SK-N-SH (cell line): ENCODE data around the gene NEUROD6.

ENCODE experiments used
- EP300 ChIP-seq, 2 experiments: IDR thresholded peaks; 2 replicates each; pipeline versions ENCODE4 v1.4.0 to v1.6.1; 2012; ENCODE audit warnings: borderline replicate concordance in 1 of 2, low read depth in 1 of 2, low read length in 1 of 2
- RAD21 ChIP-seq: IDR thresholded peaks from 2 replicates; pipeline ENCODE4 v1.6.1; 2012; ENCODE audit warnings: mild to moderate bottlenecking, low read length
- TAF1 ChIP-seq: IDR thresholded peaks from 2 replicates; pipeline ENCODE4 v1.6.1; 2012; ENCODE audit warnings: low read depth, mild to moderate bottlenecking, low read length, moderate library complexity, borderline replicate concordance
- TF ChIP-seq, protein P1 (sequence below): fragments of 200-600 bp; sonication (generic); IDR thresholded peaks from 2 replicates; pipeline ENCODE4 v1.6.1; 2017; ENCODE audit warnings: antibody characterized with exemption, mild to moderate bottlenecking, moderate library complexity

DNA sequence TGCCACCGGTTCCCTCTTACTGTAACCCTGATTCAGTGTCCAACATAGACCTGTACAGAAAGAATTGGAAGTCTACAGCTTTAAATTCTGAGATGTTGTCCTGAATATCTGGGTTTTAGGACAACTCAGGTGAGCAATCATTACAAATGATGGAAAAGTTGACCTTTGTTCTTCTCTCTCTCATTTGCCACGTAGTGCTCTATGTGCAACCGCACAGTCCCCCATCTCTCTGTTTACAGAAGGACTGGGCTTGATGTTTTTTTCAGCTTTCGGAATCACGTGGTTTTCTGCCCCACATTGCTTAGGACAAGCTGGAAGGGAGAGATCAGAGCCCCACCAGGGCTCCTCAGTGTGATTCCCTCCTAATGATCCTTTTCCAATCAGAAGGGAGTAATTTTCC, 22.2 kb downstream of the NEUROD6 start:
- TF ChIP-seq, protein P1, sequence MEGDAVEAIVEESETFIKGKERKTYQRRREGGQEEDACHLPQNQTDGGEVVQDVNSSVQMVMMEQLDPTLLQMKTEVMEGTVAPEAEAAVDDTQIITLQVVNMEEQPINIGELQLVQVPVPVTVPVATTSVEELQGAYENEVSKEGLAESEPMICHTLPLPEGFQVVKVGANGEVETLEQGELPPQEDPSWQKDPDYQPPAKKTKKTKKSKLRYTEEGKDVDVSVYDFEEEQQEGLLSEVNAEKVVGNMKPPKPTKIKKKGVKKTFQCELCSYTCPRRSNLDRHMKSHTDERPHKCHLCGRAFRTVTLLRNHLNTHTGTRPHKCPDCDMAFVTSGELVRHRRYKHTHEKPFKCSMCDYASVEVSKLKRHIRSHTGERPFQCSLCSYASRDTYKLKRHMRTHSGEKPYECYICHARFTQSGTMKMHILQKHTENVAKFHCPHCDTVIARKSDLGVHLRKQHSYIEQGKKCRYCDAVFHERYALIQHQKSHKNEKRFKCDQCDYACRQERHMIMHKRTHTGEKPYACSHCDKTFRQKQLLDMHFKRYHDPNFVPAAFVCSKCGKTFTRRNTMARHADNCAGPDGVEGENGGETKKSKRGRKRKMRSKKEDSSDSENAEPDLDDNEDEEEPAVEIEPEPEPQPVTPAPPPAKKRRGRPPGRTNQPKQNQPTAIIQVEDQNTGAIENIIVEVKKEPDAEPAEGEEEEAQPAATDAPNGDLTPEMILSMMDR: no peak
- TF ChIP-seq RAD21 (no peak), EP300 (IDR thresholded peaks at IDR 0.05; ENCODE audit: borderline replicate concordance in 1 of 2, low read depth in 1 of 2, low read length in 1 of 2) (no peak), TAF1 (no peak)
